Liver (tissue), 9 donors: Measurements from ENCODE around the gene TMEM14A. TPM values are rescaled to one million over a fixed set of nuclear protein-coding genes. Genes with fewer than 3 reads are reported as not detected.

Experiments used
- DNase-seq: peaks from one replicate; pipeline ENCODE4 v3.0.0-alpha.2; 2017; ENCODE audit warnings: low spot score
- H3K27ac ChIP-seq, 2 donors: one replicate each; pipeline ENCODE4 v1.7.0; 2013; ENCODE audit warnings: inconsistent platforms in 2 of 2, low read length in 2 of 2, control low read depth in 1 of 2, low read depth in 1 of 2, mild to moderate bottlenecking in 1 of 2
- H3K27me3 ChIP-seq, 4 donors: one replicate each; pipeline versions ENCODE4 v1.6.1 to v1.7.0; 2013; ENCODE audit warnings: low read length in 3 of 4, inconsistent platforms in 1 of 4, mild to moderate bottlenecking in 1 of 4, moderate library complexity in 1 of 4; ENCODE audit not compliant: control insufficient read depth in 4 of 4, insufficient read depth in 4 of 4
- H3K36me3 ChIP-seq, 4 donors: one replicate each; pipeline versions ENCODE4 v1.6.1 to v1.7.0; 2013; ENCODE audit warnings: low read length in 3 of 4, mild to moderate bottlenecking in 3 of 4, low read depth in 1 of 4, moderate library complexity in 1 of 4; ENCODE audit not compliant: control insufficient read depth in 4 of 4, insufficient read depth in 3 of 4
- H3K4me1 ChIP-seq, 4 donors: one replicate each; pipeline versions ENCODE4 v1.6.1 to v1.7.0; 2013; ENCODE audit warnings: low read length in 3 of 4, mild to moderate bottlenecking in 3 of 4, moderate library complexity in 1 of 4; ENCODE audit not compliant: control insufficient read depth in 4 of 4, insufficient read depth in 4 of 4
- H3K4me3 ChIP-seq, 3 donors: one replicate each; pipeline versions ENCODE4 v1.6.1 to v1.7.0; 2013; ENCODE audit warnings: low read length in 3 of 3, control low read depth in 1 of 3, low read depth in 1 of 3, mild to moderate bottlenecking in 1 of 3
- H3K9ac ChIP-seq, 2 donors: one replicate each; pipeline ENCODE4 v1.7.0; 2013; ENCODE audit warnings: low read length in 2 of 2, mild to moderate bottlenecking in 2 of 2, moderate library complexity in 2 of 2, control low read depth in 1 of 2, low read depth in 1 of 2
- H3K9me3 ChIP-seq, 4 donors: one replicate each; pipeline versions ENCODE4 v1.6.1 to v1.7.0; 2013; ENCODE audit warnings: low read length in 3 of 4; ENCODE audit not compliant: control insufficient read depth in 4 of 4
- EGR1 ChIP-seq, 2 donors: IDR thresholded peaks; 2 replicates each; pipeline ENCODE4 v1.6.1; 2016 to 2018; ENCODE audit warnings: antibody characterized with exemption in 2 of 2, low read depth in 2 of 2
- FOXA1 ChIP-seq: IDR thresholded peaks from 2 replicates; pipeline ENCODE4 v1.6.1; 2016; ENCODE audit warnings: antibody characterized with exemption
- FOXA2 ChIP-seq: IDR thresholded peaks from 2 replicates; pipeline ENCODE4 v1.6.1; 2016; ENCODE audit warnings: antibody characterized with exemption
- GABPA ChIP-seq, 2 donors: IDR thresholded peaks in 1 of 2; conservative IDR thresholded peaks in 1 of 2; 2 replicates each; pipeline ENCODE4 v1.6.1; 2016; ENCODE audit warnings: antibody characterized with exemption in 2 of 2, mild to moderate bottlenecking in 1 of 2, moderate library complexity in 1 of 2
- HNF4A ChIP-seq, 2 donors: conservative IDR thresholded peaks; 2 replicates each; pipeline ENCODE4 v1.6.1; 2016; ENCODE audit warnings: antibody characterized with exemption in 2 of 2, mild to moderate bottlenecking in 2 of 2
- HNF4G ChIP-seq: IDR thresholded peaks from 2 replicates; pipeline ENCODE4 v1.6.1; 2016; ENCODE audit warnings: antibody characterized with exemption
- JUND ChIP-seq, 2 donors: IDR thresholded peaks; 2 replicates each; pipeline ENCODE4 v1.6.1; 2016; ENCODE audit warnings: antibody characterized with exemption in 2 of 2
- NR2F2 ChIP-seq: IDR thresholded peaks from 2 replicates; pipeline ENCODE4 v1.6.1; 2016; ENCODE audit warnings: antibody characterized with exemption
- RAD21 ChIP-seq, 2 donors: IDR thresholded peaks; 2 replicates each; pipeline ENCODE4 v1.6.1; 2016; ENCODE audit warnings: antibody characterized with exemption in 2 of 2, mild to moderate bottlenecking in 2 of 2
- RXRA ChIP-seq, 2 donors: IDR thresholded peaks; 2 replicates each; pipeline ENCODE4 v1.6.1; 2017 to 2018; ENCODE audit warnings: antibody characterized with exemption in 2 of 2, mild to moderate bottlenecking in 1 of 2
- SP1 ChIP-seq: IDR thresholded peaks from 2 replicates; pipeline ENCODE4 v1.6.1; 2018; ENCODE audit warnings: antibody characterized with exemption, mild to moderate bottlenecking
- TAF1 ChIP-seq: conservative IDR thresholded peaks from 2 replicates; pipeline ENCODE4 v1.6.1; 2016; ENCODE audit warnings: antibody characterized with exemption, mild to moderate bottlenecking
- YY1 ChIP-seq: IDR thresholded peaks from 2 replicates; pipeline ENCODE4 v1.6.1; 2016; ENCODE audit warnings: antibody characterized with exemption, mild to moderate bottlenecking
- WGBS: extraction: QIAGEN DNeasy Blood & Tissue Kit; methylation state at CpG from one replicate; pipeline ENCODE4 v1.1.7; 2013; 5-methylcytosine and 5-hydroxymethylcytosine counted together
- polyA plus RNA-seq, 2 donors: library from polyadenylated mRNA; stranded (reverse) in 1 of 2; unstranded in 1 of 2; fragments of 200-250 nt in 1 of 2; fragments of >200 nt in 1 of 2; fragmentation: Nextera tagmentation in 1 of 2; extraction: Ambion mirVana in 1 of 2; gene quantifications; one replicate each; pipeline versions ENCODE4 v1.2.1 to v1.2.3, GENCODE V29; 2013 to 2015
- total RNA-seq, 2 donors: library from RNA; depleted of rRNA; stranded (reverse); fragments of >200 nt; gene quantifications; one replicate each; pipeline ENCODE4 v1.2.3, GENCODE V29; 2014
- TF ChIP-seq, protein P1 (sequence below): fragments of 150-350 bp; IDR thresholded peaks from 2 replicates; pipeline ENCODE4 v1.5.1; 2017; ENCODE audit warnings: improper control_type of control experiment, low read depth, low read length; ENCODE audit not compliant: missing input control
- TF ChIP-seq, protein P2 (sequence below): IDR thresholded peaks from 2 replicates; pipeline ENCODE4 v1.6.1; 2016; ENCODE audit warnings: antibody characterized with exemption, mild to moderate bottlenecking
- TF ChIP-seq, protein P3 (sequence below): IDR thresholded peaks from 2 replicates; pipeline ENCODE4 v1.6.1; 2016; ENCODE audit warnings: antibody characterized with exemption
- TF ChIP-seq, protein P4 (sequence below): IDR thresholded peaks from 2 replicates; pipeline ENCODE4 v1.6.1; 2016; ENCODE audit warnings: antibody characterized with exemption
- TF ChIP-seq, protein P5 (sequence below): IDR thresholded peaks from 2 replicates; pipeline ENCODE4 v1.6.1; 2016; ENCODE audit warnings: antibody characterized with exemption
- donor health status: healthy.
- donor health status: healthy.
- donor health status: healthy.
- donor health status: healthy.
- donor health status: healthy.

TMEM14A gene
- total and polyA plus RNA-seq, 4 donors = 15.6 to 63.6 (median 22.9) TPM

DNA sequence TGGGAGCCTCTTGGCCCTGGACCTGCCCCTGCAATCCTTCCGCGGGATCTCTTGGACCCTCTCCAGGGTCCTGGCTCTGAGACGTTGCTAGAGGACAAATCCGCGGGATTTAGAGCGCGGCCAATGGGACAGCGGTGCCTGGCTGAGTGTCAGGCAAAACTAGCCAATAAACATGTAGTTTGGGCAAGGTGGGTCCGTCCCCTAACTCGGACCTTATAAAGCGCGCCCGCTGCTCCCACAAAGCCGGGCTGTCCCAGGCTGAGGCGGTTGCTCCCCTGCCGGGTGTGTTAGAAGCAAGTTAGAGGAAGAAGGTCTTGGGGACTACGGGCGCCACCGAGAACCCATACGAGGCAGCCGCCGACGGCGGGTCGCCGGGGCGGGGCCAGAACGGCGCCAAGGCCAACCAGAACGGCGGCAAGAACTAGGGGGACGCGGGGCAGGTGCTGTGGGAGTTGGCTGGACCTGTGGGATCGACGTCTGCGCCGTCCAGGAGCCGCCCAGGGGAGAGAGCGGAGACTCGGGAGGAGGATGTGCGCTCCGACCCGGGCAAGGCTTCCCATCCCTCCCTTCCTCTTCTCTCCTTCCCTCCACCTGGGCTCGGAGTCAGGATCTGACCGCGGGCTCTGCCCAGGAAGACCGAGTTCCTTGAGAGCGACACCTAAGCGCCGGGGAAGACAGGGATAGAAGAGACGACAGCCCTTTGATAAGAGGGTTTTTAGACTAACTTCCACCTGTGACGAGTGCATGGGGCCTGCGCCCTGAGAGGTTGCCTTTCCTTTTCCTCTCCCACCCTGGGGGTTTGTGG, 6.5 kb upstream of the TMEM14A start:
- DNase-seq = peak; percentile 87
- no peaks in the 10 kb centered on the region for H3K9me3 ChIP-seq
- H3K36me3 ChIP-seq = peaks cover 0 to 3% (median under 1%) of the 10 kb centered on the region in 4 donors
- TF ChIP-seq GABPA (IDR thresholded peaks at IDR 0.05 in 1 of 2, conservative IDR thresholded peaks at IDR 0.05 in 1 of 2) (no peak), YY1 (peak; percentile 44), RAD21 (IDR thresholded peaks at IDR 0.05) (no peak), EGR1 (IDR thresholded peaks at IDR 0.05; ENCODE audit: low read depth in 2 of 2) (no peak), JUND (IDR thresholded peaks at IDR 0.05) (peak; percentile 5 to 23), FOXA1 (no peak), NR2F2 (peak; percentile 56), TAF1 (peak; percentile 96), HNF4A (conservative IDR thresholded peaks at IDR 0.05) (peak; percentile 38 to 58), SP1 (peak; percentile 83), RXRA (IDR thresholded peaks at IDR 0.05) (peak in 1 of 2 donors; percentile 18), HNF4G (peak; percentile 45), FOXA2 (no peak)
- TF ChIP-seq, protein P1, sequence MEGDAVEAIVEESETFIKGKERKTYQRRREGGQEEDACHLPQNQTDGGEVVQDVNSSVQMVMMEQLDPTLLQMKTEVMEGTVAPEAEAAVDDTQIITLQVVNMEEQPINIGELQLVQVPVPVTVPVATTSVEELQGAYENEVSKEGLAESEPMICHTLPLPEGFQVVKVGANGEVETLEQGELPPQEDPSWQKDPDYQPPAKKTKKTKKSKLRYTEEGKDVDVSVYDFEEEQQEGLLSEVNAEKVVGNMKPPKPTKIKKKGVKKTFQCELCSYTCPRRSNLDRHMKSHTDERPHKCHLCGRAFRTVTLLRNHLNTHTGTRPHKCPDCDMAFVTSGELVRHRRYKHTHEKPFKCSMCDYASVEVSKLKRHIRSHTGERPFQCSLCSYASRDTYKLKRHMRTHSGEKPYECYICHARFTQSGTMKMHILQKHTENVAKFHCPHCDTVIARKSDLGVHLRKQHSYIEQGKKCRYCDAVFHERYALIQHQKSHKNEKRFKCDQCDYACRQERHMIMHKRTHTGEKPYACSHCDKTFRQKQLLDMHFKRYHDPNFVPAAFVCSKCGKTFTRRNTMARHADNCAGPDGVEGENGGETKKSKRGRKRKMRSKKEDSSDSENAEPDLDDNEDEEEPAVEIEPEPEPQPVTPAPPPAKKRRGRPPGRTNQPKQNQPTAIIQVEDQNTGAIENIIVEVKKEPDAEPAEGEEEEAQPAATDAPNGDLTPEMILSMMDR = no peak
- TF ChIP-seq, protein P2, sequence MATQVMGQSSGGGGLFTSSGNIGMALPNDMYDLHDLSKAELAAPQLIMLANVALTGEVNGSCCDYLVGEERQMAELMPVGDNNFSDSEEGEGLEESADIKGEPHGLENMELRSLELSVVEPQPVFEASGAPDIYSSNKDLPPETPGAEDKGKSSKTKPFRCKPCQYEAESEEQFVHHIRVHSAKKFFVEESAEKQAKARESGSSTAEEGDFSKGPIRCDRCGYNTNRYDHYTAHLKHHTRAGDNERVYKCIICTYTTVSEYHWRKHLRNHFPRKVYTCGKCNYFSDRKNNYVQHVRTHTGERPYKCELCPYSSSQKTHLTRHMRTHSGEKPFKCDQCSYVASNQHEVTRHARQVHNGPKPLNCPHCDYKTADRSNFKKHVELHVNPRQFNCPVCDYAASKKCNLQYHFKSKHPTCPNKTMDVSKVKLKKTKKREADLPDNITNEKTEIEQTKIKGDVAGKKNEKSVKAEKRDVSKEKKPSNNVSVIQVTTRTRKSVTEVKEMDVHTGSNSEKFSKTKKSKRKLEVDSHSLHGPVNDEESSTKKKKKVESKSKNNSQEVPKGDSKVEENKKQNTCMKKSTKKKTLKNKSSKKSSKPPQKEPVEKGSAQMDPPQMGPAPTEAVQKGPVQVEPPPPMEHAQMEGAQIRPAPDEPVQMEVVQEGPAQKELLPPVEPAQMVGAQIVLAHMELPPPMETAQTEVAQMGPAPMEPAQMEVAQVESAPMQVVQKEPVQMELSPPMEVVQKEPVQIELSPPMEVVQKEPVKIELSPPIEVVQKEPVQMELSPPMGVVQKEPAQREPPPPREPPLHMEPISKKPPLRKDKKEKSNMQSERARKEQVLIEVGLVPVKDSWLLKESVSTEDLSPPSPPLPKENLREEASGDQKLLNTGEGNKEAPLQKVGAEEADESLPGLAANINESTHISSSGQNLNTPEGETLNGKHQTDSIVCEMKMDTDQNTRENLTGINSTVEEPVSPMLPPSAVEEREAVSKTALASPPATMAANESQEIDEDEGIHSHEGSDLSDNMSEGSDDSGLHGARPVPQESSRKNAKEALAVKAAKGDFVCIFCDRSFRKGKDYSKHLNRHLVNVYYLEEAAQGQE = peak; percentile 94
- TF ChIP-seq, protein P3, sequence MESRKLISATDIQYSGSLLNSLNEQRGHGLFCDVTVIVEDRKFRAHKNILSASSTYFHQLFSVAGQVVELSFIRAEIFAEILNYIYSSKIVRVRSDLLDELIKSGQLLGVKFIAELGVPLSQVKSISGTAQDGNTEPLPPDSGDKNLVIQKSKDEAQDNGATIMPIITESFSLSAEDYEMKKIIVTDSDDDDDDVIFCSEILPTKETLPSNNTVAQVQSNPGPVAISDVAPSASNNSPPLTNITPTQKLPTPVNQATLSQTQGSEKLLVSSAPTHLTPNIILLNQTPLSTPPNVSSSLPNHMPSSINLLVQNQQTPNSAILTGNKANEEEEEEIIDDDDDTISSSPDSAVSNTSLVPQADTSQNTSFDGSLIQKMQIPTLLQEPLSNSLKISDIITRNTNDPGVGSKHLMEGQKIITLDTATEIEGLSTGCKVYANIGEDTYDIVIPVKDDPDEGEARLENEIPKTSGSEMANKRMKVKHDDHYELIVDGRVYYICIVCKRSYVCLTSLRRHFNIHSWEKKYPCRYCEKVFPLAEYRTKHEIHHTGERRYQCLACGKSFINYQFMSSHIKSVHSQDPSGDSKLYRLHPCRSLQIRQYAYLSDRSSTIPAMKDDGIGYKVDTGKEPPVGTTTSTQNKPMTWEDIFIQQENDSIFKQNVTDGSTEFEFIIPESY = peak; percentile 75
- TF ChIP-seq, protein P4, sequence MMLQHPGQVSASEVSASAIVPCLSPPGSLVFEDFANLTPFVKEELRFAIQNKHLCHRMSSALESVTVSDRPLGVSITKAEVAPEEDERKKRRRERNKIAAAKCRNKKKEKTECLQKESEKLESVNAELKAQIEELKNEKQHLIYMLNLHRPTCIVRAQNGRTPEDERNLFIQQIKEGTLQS = no peak
- TF ChIP-seq, protein P5, sequence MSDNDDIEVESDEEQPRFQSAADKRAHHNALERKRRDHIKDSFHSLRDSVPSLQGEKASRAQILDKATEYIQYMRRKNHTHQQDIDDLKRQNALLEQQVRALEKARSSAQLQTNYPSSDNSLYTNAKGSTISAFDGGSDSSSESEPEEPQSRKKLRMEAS = peak; percentile 36
- H3K27me3 ChIP-seq = no peaks in the 10 kb centered on the region
- H3K9ac ChIP-seq = peak overlapping the region; percentile 47 to 87
- H3K27ac ChIP-seq = peak overlapping the region; percentile 59 to 81
- peaks cover 2 to 51% (median 29%) of the 10 kb centered on the region in 4 donors for H3K4me1 ChIP-seq
- 2% methylated on average over 53 of the region's 53 CpGs for WGBS
- H3K4me3 ChIP-seq = peak overlapping the region; percentile 66 to 91 (median 85)
